Measurements from ENCODE around the gene EN1.

GRCh38 chr2:118845522-118846441, 1.7 kb downstream of the EN1 start:
- TF ChIP-seq POLR2A (IDR thresholded peaks at IDR 0.05; ENCODE audit: low read depth, low read length) (no peak), POLR2AphosphoS5 (IDR thresholded peaks at IDR 0.05; ENCODE audit: low read depth, low read length) (no peak)
